GM23338 (cell line): ENCODE results near the gene GDF7.

Source experiments
- CREB1 ChIP-seq: fragments of 250-450 bp; sonication (Bioruptor Pico); IDR thresholded peaks from 2 replicates; pipeline ENCODE4 v1.5.0; 2020; ENCODE audit warnings: low read depth, mild to moderate bottlenecking, moderate library complexity
- CTCF ChIP-seq, 2 experiments: fragments of 200-600 bp in 1 of 2; sonication (generic) in 1 of 2; conservative IDR thresholded peaks; 2 replicates each; pipeline versions ENCODE4 v1.5.1 to v1.6.1; 2016 to 2017; ENCODE audit warnings: antibody characterized with exemption in 2 of 2, low read depth in 2 of 2, mild to moderate bottlenecking in 2 of 2, moderate library complexity in 1 of 2
- ETS1 ChIP-seq: IDR thresholded peaks from 2 replicates; pipeline ENCODE4 v1.6.1; 2016; ENCODE audit warnings: antibody characterized with exemption
- EZH2 ChIP-seq: fragments of 200-600 bp; sonication (generic); IDR thresholded peaks from one replicate; pipeline ENCODE4 v1.8.0; 2017; ENCODE audit warnings: antibody characterized with exemption, mild to moderate bottlenecking, low read depth; ENCODE audit not compliant: unreplicated experiment
- EZH2phosphoT487 ChIP-seq: fragments of 200-600 bp; sonication (generic); IDR thresholded peaks from one replicate; pipeline ENCODE4 v1.8.1; 2018; ENCODE audit warnings: antibody characterized with exemption; ENCODE audit not compliant: unreplicated experiment
- JUNB ChIP-seq: IDR thresholded peaks from one replicate; pipeline ENCODE4 v1.6.1; 2016; ENCODE audit warnings: antibody characterized with exemption; ENCODE audit not compliant: unreplicated experiment
- POLR2AphosphoS5 ChIP-seq: IDR thresholded peaks from 2 replicates; pipeline ENCODE4 v1.6.1; 2016; ENCODE audit warnings: antibody characterized with exemption, low read depth
- ZNF331 ChIP-seq: fragments of 250-450 bp; sonication (Bioruptor Pico); IDR thresholded peaks from 2 replicates; pipeline ENCODE4 v1.5.0; 2020; ENCODE audit warnings: low read depth, mild to moderate bottlenecking, moderate library complexity

GRCh38 chr2:20624884-20625485 is 42.0 kb upstream of the GDF7 start:
- TF ChIP-seq CTCF (conservative IDR thresholded peaks at IDR 0.05; ENCODE audit: low read depth in 2 of 2) (no peak), EZH2 (no peak), POLR2AphosphoS5 (no peak), JUNB (no peak), EZH2phosphoT487 (no peak), ETS1 (no peak), ZNF331 (no peak), CREB1 (CRISPR knock-in tag) (no peak)
